HEK293 (cell line): Measurements from ENCODE around the gene CAMK2N2.

Experiments
- EGR2 ChIP-seq: fragments of 450-650 bp; formaldehyde crosslinking; IDR thresholded peaks from 2 replicates; pipeline ENCODE4 v1.5.1; 2016; ENCODE audit warnings: low read depth, missing biosample characterization, missing genetic modification characterization
- GLI4 ChIP-seq: fragments of 450-650 bp; formaldehyde crosslinking; IDR thresholded peaks from 2 replicates; pipeline ENCODE4 v1.5.1; 2016; ENCODE audit warnings: missing biosample characterization, missing genetic modification characterization
- KLF9 ChIP-seq: fragments of 450-650 bp; formaldehyde crosslinking; IDR thresholded peaks from 2 replicates; pipeline ENCODE4 v1.5.1; 2016; ENCODE audit warnings: missing biosample characterization, missing genetic modification characterization, low read depth
- YY1 ChIP-seq: fragments of 450-650 bp; formaldehyde crosslinking; IDR thresholded peaks from 2 replicates; pipeline ENCODE4 v1.5.1; 2018; ENCODE audit warnings: missing biosample characterization, missing genetic modification characterization
- ZBTB17 ChIP-seq: fragments of 450-650 bp; formaldehyde crosslinking; IDR thresholded peaks from 2 replicates; pipeline ENCODE4 v1.5.1; 2016; ENCODE audit warnings: missing biosample characterization, missing genetic modification characterization
- ZNF2 ChIP-seq: fragments of 450-650 bp; formaldehyde crosslinking; IDR thresholded peaks from 2 replicates; pipeline ENCODE4 v1.5.1; 2016; ENCODE audit warnings: missing biosample characterization, missing genetic modification characterization
- ZNF24 ChIP-seq: fragments of 450-650 bp; formaldehyde crosslinking; IDR thresholded peaks from 2 replicates; pipeline ENCODE4 v1.5.1; 2016; ENCODE audit warnings: missing biosample characterization, missing genetic modification characterization
- ZNF292 ChIP-seq: fragments of 450-650 bp; formaldehyde crosslinking; IDR thresholded peaks from 2 replicates; pipeline ENCODE4 v1.5.1; 2016; ENCODE audit warnings: low read depth, missing biosample characterization, missing genetic modification characterization, borderline replicate concordance
- ZNF335 ChIP-seq: fragments of 450-650 bp; formaldehyde crosslinking; conservative IDR thresholded peaks from 2 replicates; pipeline ENCODE4 v1.5.1; 2016; ENCODE audit warnings: missing biosample characterization, missing genetic modification characterization
- ZNF350 ChIP-seq: fragments of 450-650 bp; formaldehyde crosslinking; IDR thresholded peaks from 2 replicates; pipeline ENCODE4 v1.5.0; 2017; ENCODE audit warnings: missing biosample characterization, mild to moderate bottlenecking, missing genetic modification characterization
- ZNF391 ChIP-seq: fragments of 450-650 bp; formaldehyde crosslinking; IDR thresholded peaks from 2 replicates; pipeline ENCODE4 v1.5.1; 2016; ENCODE audit warnings: low read depth, missing biosample characterization, missing genetic modification characterization, borderline replicate concordance
- ZNF426 ChIP-seq: fragments of 450-650 bp; formaldehyde crosslinking; IDR thresholded peaks from 2 replicates; pipeline ENCODE4 v1.5.1; 2017; ENCODE audit warnings: missing biosample characterization, missing genetic modification characterization, mild to moderate bottlenecking, inconsistent platforms, moderate library complexity
- ZNF501 ChIP-seq: fragments of 450-650 bp; formaldehyde crosslinking; IDR thresholded peaks from 2 replicates; pipeline ENCODE4 v1.5.1; 2016; ENCODE audit warnings: missing biosample characterization, missing genetic modification characterization
- ZNF560 ChIP-seq: fragments of 450-650 bp; formaldehyde crosslinking; IDR thresholded peaks from 2 replicates; pipeline ENCODE4 v1.5.1; 2017; ENCODE audit warnings: missing biosample characterization, missing genetic modification characterization, borderline replicate concordance
- ZNF610 ChIP-seq: fragments of 450-650 bp; formaldehyde crosslinking; IDR thresholded peaks from 2 replicates; pipeline ENCODE4 v1.5.1; 2016; ENCODE audit warnings: missing biosample characterization, missing genetic modification characterization, borderline replicate concordance
- ZNF660 ChIP-seq: fragments of 450-650 bp; IDR thresholded peaks from 2 replicates; pipeline ENCODE4 v1.5.1; 2018; ENCODE audit warnings: missing biosample characterization, mild to moderate bottlenecking, missing genetic modification characterization
- ZNF76 ChIP-seq: fragments of 450-650 bp; formaldehyde crosslinking; IDR thresholded peaks from 2 replicates; pipeline ENCODE4; 2016; ENCODE audit warnings: low read depth, missing biosample characterization, missing genetic modification characterization, borderline replicate concordance
- ZNF777 ChIP-seq: fragments of 450-650 bp; formaldehyde crosslinking; IDR thresholded peaks from 2 replicates; pipeline ENCODE4 v1.5.1; 2017; ENCODE audit warnings: missing biosample characterization, missing genetic modification characterization, borderline replicate concordance
- ZSCAN30 ChIP-seq: fragments of 450-650 bp; IDR thresholded peaks from 2 replicates; pipeline ENCODE4 v1.5.1; 2018; ENCODE audit warnings: missing biosample characterization, mild to moderate bottlenecking, missing genetic modification characterization, moderate library complexity
- TF ChIP-seq, protein P1 (sequence below): fragments of 450-650 bp; formaldehyde crosslinking; optimal IDR thresholded peaks from 2 replicates; pipeline ENCODE3; 2016; ENCODE audit warnings: missing biosample characterization, mild to moderate bottlenecking, missing genetic modification characterization
- TF ChIP-seq, protein P2 (sequence below): fragments of 450-650 bp; formaldehyde crosslinking; IDR thresholded peaks from 2 replicates; pipeline ENCODE4 v1.5.1; 2016; ENCODE audit warnings: missing biosample characterization, missing genetic modification characterization
- TF ChIP-seq, protein P3 (sequence below): fragments of 450-650 bp; formaldehyde crosslinking; IDR thresholded peaks from 2 replicates; pipeline ENCODE4 v1.5.1; 2016; ENCODE audit warnings: missing biosample characterization, missing genetic modification characterization
- TF ChIP-seq, protein P4 (sequence below): IDR thresholded peaks from 2 replicates; pipeline ENCODE4 v1.6.1; 2011; ENCODE audit warnings: mild to moderate bottlenecking, low read depth, low read length, borderline replicate concordance
- TF ChIP-seq, protein P5 (sequence below): fragments of 450-650 bp; formaldehyde crosslinking; IDR thresholded peaks from 2 replicates; pipeline ENCODE4 v1.5.1; 2016; ENCODE audit warnings: missing biosample characterization, missing genetic modification characterization
- TF ChIP-seq, protein P6 (sequence below): fragments of 450-650 bp; formaldehyde crosslinking; IDR thresholded peaks from 2 replicates; pipeline ENCODE4 v1.5.1; 2016; ENCODE audit warnings: missing biosample characterization, missing genetic modification characterization

CAMK2N2 gene

DNA sequence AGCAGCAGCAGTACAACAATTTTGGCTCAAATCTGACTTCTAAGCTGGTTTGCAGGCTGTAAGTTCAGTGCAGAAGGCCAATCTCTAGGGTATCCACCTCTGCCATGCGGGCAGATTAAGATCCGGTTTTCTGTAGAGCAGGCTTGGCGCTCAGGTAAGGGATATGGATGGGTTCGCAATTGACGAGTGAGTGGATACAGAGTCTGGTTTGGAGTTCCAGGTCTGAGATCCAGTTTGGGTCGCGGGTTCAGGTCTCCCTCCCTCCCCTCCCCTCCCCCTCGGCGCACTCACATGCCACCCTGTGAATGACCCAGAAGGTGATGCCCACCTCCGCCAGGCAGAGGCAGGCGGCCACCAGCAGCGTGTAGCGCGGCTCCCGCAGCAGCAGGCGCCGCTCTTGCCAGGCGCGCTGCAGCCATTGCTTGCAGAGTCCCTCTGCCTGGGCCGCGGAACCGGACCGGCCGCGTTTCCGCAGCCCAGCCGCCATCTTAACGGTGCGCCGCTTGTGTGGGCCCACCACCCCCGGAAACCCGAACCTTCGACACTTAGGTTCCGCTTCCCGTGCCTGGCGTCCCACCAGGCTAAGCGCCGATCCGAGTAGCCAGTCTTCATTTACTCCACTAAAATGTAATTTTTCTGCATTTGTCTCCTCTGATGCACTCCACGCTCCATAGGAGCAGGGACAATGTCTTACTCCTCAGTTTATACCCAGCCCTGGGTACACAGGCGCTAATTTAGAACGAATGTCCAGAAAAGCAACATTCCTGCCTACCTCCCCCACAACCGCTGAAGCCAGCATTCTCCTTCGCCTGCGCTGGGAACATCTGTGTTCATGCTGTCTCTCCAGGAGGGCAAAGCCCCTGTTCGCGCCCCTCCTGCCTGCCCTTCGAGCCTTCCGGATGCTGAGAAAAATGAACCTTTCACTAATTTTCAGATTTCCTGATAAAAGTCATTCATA, 12.6 kb downstream of the CAMK2N2 start, which contains the start of gene ALG3 (continued):
- TF ChIP-seq EGR2 (tag by site-specific recombination): no peak; the same call in 1 of the 2 replicates
- TF ChIP-seq ZNF292 (tag by site-specific recombination): no peak
- peak; percentile 98 for TF ChIP-seq YY1
- TF ChIP-seq ZSCAN30 (tag by site-specific recombination): peak; percentile 88
- peak; percentile 82 for TF ChIP-seq ZNF660
- TF ChIP-seq, protein P1, sequence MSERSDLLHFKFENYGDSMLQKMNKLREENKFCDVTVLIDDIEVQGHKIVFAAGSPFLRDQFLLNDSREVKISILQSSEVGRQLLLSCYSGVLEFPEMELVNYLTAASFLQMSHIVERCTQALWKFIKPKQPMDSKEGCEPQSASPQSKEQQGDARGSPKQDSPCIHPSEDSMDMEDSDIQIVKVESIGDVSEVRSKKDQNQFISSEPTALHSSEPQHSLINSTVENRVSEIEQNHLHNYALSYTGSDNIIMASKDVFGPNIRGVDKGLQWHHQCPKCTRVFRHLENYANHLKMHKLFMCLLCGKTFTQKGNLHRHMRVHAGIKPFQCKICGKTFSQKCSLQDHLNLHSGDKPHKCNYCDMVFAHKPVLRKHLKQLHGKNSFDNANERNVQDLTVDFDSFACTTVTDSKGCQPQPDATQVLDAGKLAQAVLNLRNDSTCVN (tag by site-specific recombination): peak; percentile 64
- TF ChIP-seq, protein P2, sequence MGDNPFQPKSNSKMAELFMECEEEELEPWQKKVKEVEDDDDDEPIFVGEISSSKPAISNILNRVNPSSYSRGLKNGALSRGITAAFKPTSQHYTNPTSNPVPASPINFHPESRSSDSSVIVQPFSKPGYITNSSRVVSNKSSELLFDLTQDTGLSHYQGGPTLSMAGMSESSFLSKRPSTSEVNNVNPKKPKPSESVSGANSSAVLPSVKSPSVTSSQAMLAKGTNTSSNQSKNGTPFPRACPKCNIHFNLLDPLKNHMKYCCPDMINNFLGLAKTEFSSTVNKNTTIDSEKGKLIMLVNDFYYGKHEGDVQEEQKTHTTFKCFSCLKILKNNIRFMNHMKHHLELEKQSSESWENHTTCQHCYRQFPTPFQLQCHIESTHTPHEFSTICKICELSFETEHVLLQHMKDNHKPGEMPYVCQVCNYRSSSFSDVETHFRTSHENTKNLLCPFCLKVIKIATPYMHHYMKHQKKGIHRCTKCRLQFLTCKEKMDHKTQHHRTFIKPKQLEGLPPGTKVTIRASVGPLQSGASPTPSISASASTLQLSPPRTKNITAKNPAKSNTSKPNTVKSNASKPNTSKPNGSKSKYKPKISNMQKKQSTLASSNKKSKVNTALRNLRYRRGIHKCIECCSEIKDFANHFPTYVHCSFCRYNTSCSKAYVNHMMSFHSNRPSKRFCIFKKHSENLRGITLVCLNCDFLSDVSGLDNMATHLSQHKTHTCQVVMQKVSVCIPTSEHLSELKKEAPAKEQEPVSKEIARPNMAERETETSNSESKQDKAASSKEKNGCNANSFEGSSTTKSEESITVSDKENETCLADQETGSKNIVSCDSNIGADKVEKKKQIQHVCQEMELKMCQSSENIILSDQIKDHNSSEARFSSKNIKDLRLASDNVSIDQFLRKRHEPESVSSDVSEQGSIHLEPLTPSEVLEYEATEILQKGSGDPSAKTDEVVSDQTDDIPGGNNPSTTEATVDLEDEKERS (tag by site-specific recombination): peak; percentile 89
- TF ChIP-seq ZNF426: no peak
- TF ChIP-seq, protein P3, sequence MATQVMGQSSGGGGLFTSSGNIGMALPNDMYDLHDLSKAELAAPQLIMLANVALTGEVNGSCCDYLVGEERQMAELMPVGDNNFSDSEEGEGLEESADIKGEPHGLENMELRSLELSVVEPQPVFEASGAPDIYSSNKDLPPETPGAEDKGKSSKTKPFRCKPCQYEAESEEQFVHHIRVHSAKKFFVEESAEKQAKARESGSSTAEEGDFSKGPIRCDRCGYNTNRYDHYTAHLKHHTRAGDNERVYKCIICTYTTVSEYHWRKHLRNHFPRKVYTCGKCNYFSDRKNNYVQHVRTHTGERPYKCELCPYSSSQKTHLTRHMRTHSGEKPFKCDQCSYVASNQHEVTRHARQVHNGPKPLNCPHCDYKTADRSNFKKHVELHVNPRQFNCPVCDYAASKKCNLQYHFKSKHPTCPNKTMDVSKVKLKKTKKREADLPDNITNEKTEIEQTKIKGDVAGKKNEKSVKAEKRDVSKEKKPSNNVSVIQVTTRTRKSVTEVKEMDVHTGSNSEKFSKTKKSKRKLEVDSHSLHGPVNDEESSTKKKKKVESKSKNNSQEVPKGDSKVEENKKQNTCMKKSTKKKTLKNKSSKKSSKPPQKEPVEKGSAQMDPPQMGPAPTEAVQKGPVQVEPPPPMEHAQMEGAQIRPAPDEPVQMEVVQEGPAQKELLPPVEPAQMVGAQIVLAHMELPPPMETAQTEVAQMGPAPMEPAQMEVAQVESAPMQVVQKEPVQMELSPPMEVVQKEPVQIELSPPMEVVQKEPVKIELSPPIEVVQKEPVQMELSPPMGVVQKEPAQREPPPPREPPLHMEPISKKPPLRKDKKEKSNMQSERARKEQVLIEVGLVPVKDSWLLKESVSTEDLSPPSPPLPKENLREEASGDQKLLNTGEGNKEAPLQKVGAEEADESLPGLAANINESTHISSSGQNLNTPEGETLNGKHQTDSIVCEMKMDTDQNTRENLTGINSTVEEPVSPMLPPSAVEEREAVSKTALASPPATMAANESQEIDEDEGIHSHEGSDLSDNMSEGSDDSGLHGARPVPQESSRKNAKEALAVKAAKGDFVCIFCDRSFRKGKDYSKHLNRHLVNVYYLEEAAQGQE (tag by site-specific recombination): peak; percentile 37; the same call in 1 of the 2 replicates
- TF ChIP-seq ZNF335: peak; percentile 75
- TF ChIP-seq ZNF610: peak; percentile 70; the same call in 1 of the 2 replicates
- TF ChIP-seq, protein P4, sequence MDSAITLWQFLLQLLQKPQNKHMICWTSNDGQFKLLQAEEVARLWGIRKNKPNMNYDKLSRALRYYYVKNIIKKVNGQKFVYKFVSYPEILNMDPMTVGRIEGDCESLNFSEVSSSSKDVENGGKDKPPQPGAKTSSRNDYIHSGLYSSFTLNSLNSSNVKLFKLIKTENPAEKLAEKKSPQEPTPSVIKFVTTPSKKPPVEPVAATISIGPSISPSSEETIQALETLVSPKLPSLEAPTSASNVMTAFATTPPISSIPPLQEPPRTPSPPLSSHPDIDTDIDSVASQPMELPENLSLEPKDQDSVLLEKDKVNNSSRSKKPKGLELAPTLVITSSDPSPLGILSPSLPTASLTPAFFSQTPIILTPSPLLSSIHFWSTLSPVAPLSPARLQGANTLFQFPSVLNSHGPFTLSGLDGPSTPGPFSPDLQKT: no peak
- TF ChIP-seq ZNF560 (tag by site-specific recombination): no peak
- TF ChIP-seq, protein P5, sequence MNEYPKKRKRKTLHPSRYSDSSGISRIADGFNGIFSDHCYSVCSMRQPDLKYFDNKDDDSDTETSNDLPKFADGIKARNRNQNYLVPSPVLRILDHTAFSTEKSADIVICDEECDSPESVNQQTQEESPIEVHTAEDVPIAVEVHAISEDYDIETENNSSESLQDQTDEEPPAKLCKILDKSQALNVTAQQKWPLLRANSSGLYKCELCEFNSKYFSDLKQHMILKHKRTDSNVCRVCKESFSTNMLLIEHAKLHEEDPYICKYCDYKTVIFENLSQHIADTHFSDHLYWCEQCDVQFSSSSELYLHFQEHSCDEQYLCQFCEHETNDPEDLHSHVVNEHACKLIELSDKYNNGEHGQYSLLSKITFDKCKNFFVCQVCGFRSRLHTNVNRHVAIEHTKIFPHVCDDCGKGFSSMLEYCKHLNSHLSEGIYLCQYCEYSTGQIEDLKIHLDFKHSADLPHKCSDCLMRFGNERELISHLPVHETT (tag by site-specific recombination): peak; percentile 85; the same call in 1 of the 2 replicates
- peak; percentile 65; the same call in 1 of the 2 replicates for TF ChIP-seq ZNF2 (tag by site-specific recombination)
- 0 out of 2 replicates have a peak, but pooled peaks have one; percentile 53 for TF ChIP-seq ZNF777 (tag by site-specific recombination)
- TF ChIP-seq KLF9 (tag by site-specific recombination): peak; percentile 69
- TF ChIP-seq GLI4 (tag by site-specific recombination): 0 out of 2 replicates have a peak, but pooled peaks have one; percentile 3
- TF ChIP-seq ZNF391: peak; percentile 83; the same call in 1 of the 2 replicates
- 0 out of 2 replicates have a peak, but pooled peaks have one; percentile 29 for TF ChIP-seq ZNF24 (tag by site-specific recombination)
- TF ChIP-seq ZNF76 (tag by site-specific recombination): peak; percentile 86
- TF ChIP-seq ZNF501 (tag by site-specific recombination): peak; percentile 89
- TF ChIP-seq ZNF350: no peak
- TF ChIP-seq ZBTB17 (tag by site-specific recombination): peak; percentile 86
- TF ChIP-seq, protein P6, sequence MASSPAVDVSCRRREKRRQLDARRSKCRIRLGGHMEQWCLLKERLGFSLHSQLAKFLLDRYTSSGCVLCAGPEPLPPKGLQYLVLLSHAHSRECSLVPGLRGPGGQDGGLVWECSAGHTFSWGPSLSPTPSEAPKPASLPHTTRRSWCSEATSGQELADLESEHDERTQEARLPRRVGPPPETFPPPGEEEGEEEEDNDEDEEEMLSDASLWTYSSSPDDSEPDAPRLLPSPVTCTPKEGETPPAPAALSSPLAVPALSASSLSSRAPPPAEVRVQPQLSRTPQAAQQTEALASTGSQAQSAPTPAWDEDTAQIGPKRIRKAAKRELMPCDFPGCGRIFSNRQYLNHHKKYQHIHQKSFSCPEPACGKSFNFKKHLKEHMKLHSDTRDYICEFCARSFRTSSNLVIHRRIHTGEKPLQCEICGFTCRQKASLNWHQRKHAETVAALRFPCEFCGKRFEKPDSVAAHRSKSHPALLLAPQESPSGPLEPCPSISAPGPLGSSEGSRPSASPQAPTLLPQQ (tag by site-specific recombination): peak; percentile 94
